ENCODE results near the gene ITPR1.

DNA sequence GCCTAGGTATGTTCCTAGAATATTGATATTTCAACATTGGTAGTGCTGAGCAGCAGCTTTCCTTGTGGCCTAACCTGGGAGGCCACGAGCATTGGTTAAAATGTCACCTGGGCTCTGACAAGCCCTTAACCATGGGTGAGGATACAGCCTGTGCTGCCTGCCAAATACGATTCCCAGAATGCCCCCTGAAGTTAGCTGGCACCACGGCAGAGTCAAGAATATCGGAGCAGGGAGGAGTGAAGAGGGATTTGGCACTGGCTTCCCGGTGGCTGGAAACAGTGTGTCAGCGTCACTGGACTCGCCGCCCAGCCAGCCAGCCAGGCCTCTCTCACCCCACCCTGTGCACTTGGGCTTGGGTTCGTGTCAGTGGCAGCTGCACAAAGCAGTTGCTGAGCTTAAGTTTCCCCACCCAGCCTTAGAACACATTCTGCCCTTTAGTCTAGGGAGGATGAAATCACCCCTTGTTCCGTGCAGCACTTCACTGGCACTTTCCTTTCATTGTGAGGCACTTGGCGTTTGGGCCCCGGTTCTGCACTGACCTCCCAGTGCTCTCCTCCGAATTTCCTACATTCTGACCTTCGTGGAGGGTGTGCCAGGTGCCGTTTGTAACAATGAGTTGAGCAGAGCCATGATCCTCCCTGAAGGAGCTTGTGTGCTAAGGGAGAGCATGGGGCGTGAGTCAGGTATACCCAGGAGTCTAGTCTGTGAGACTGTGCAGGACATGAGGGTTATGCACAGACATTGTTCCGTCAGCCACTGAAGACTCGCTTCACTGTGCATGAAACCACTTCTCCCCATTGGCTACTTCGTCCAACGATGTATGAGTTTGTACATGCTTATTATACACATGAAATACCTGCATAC, 333.3 kb downstream of the ITPR1 start:
- TF ChIP-seq CTCF (IDR thresholded peaks at IDR 0.05; ENCODE audit: low read depth, low read length, missing input control) (peak; percentile 3), SP1 (IDR thresholded peaks at IDR 0.05) (peak; percentile 58), ATF3 (IDR thresholded peaks at IDR 0.05) (no peak), GABPA (IDR thresholded peaks at IDR 0.05 in 1 of 2, conservative IDR thresholded peaks at IDR 0.05 in 1 of 2) (no peak), RXRA (IDR thresholded peaks at IDR 0.05) (peak; percentile 48 to 51), REST (IDR thresholded peaks at IDR 0.05) (no peak), EGR1 (IDR thresholded peaks at IDR 0.05; ENCODE audit: low read depth in 2 of 2) (no peak), FOXA1 (IDR thresholded peaks at IDR 0.05) (no peak), TAF1 (conservative IDR thresholded peaks at IDR 0.05) (no peak)
- TF ChIP-seq, protein P1, sequence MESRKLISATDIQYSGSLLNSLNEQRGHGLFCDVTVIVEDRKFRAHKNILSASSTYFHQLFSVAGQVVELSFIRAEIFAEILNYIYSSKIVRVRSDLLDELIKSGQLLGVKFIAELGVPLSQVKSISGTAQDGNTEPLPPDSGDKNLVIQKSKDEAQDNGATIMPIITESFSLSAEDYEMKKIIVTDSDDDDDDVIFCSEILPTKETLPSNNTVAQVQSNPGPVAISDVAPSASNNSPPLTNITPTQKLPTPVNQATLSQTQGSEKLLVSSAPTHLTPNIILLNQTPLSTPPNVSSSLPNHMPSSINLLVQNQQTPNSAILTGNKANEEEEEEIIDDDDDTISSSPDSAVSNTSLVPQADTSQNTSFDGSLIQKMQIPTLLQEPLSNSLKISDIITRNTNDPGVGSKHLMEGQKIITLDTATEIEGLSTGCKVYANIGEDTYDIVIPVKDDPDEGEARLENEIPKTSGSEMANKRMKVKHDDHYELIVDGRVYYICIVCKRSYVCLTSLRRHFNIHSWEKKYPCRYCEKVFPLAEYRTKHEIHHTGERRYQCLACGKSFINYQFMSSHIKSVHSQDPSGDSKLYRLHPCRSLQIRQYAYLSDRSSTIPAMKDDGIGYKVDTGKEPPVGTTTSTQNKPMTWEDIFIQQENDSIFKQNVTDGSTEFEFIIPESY (IDR thresholded peaks at IDR 0.05) = no peak
